HG03103 (cell line): Measurements from ENCODE around the gene WNK3.

Experiments used
- ATAC-seq: cut with Tn5 transposase; IDR thresholded peaks from one replicate; pipeline ENCODE4 v1.9.1; 2021; ENCODE audit warnings: low read depth; ENCODE audit not compliant: unreplicated experiment

The WNK3 gene

DNA sequence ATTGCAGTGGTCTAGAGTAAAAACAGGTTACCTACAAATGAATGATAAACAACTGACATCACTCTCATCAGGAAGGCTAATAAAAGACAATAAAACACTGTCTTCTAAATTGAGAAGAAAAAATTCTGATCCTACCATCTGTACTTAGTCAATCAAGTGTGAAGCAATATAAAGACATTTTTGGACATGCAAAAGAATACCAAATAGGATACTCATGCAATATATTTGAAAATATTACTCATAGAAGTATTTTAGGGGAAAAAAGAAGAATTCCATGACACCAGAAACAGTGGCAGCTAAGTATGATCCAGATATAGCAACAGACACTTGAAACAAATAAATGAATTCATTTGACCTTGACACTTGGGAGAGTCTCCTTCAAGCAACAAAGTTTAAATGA, 111.0 kb downstream of the WNK3 start:
- no peak for ATAC-seq

DNA sequence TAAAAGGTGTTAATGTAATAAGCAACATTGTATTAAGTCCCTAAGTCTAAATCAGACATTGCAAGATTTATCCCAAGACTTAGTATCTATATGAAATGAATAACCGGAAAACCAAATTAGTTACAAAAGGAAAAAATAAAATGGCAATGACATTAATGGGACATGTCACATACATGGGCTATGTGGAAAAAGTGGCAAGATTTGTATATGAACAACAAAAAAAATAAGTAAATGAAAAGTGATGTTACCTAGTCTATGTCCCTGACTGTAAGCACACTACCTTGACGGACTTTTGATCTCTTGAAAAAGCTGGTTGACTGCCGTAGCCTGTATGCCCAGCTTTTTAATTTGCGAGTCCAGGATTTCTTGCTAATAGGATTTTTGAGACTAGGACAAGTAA, 119.3 kb downstream of the WNK3 start:
- no peak for ATAC-seq

- ATAC-seq: no peak
Measured at GRCh38 chrX:54237014-54237413, 120.8 kb downstream of the WNK3 start.

GRCh38 chrX:54230435-54231148, 127.3 kb downstream of the WNK3 start:
- no peak for ATAC-seq

DNA sequence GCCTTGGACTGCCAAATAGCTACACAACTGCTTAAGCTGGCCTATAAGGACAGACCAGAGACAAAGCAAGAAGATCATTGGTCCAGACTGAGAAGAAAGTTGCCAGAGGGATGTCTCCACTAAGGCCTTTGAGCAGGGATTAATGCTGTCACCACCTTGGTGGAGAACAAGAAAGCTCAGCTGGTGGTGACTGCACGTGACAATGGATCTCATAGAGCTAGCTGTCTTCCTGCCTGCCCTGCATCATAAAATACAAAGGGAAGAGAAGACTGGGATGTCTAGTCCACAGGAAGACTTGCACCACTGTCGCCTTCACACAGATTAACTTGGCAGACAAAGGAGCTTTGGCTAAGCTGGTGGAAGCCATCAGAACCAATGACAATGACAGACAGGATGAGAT, 134.3 kb downstream of the WNK3 start:
- no peak for ATAC-seq

GRCh38 chrX:54213603-54214002, 144.2 kb downstream of the WNK3 start:
- no peak for ATAC-seq

GRCh38 chrX:54208531-54208930, 149.3 kb downstream of the WNK3 start:
- no peak for ATAC-seq

- no peak for ATAC-seq
Measured at GRCh38 chrX:54198262-54198661, 159.6 kb downstream of the WNK3 start.

GRCh38 chrX:54194982-54195588, 162.8 kb downstream of the WNK3 start:
- ATAC-seq: no peak

GRCh38 chrX:54193085-54193821, 164.6 kb downstream of the WNK3 start:
- no peak for ATAC-seq

DNA sequence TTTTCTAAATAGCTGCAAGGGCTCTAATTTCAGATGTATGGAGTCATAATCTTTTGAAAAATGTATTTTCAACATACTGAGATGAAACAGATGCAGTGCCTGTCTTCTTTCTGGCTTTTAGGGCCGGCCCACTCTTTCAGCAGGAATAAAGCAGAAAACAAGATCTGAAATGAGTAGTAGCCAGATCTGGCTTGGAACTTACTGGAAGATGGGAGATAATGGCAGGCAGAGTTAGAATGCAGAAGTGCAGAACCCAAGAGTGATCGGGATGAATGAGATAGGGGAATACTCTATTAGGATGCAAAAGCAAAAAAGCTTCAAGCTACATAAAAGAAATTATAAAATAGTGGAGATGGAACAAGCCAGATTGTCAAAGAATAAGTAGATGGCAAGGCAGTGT, 173.4 kb downstream of the WNK3 start:
- no peak for ATAC-seq

DNA sequence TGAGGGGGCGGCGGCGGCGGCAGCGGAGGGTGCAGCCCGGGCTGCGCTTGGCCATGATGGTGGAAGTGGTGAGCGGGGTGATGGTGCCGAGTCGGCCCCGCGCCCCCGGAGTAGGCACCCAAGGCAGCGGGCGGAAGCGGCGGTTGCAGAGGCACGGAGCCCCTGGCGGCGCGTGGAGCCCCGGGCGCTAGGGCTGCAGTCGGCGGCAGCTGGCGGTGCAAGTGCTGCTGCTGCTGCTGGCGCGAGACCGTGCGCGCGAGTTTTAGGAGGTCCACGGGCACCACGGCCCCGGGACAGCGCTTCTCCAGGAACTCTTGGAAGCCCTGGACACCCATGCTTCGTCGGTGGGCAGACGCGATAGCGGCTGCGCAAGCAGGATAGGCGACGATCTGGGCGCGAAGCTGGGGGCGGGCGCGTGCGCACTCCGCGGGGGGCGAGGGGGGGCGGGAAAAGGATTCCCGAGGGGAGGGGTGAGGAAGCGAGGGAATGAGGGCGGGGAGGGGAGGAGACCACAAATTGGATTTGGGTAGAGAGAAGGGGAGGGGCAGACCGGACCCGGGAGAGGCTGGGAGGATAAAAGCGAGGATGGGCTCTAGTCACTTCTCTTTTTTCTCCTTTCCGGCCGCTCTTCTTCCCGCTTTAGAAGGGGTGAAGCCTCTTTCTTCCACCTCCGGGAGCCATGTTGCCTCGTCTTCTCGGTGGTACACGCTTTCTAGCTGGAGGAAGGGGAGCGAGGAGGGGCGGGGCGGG, 174.8 kb downstream of the WNK3 start, which contains the start of gene FAM120C:
TSS of gene FAM120C (minus strand) at position 391 of the 750 bp plus-strand sequence. CDS start at position 335, 56 bp downstream.
- ATAC-seq: peak; percentile 33

DNA sequence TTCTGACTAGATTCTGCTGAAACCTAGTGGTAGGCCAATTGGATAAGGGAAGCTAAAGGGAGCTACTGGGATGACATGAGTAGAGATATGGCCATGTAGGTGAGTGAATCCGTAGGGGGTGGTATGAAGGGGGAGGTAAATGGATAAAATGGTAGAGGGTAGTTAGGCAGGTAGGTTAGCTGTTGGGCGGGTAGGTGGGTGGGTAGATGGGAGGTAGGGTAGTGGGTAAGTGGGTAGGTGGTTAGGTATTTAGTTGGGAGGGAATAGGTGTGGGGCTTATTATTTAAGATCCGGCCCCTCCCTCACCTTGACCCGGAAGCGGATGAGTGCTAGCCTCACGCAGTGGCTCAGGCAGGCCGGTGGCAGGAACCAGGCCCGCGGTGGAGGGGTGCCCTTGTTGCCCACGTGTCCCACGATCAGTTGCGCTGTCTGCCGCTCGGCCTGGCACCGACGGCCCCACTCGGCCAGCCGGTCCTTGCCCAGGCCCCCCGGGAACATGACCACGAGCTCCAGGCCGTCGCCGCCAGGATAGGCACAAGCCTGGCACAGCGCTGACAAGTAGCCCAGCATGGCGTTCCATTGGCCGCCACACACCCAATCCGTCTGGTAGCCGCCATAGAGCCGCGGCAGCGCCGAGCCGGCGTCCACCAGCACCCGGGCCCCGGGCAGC, 175.5 kb downstream of the WNK3 start:
- ATAC-seq: peak; percentile 55

- ATAC-seq: no peak
Measured at GRCh38 chrX:54181202-54181953, 176.5 kb downstream of the WNK3 start.

DNA sequence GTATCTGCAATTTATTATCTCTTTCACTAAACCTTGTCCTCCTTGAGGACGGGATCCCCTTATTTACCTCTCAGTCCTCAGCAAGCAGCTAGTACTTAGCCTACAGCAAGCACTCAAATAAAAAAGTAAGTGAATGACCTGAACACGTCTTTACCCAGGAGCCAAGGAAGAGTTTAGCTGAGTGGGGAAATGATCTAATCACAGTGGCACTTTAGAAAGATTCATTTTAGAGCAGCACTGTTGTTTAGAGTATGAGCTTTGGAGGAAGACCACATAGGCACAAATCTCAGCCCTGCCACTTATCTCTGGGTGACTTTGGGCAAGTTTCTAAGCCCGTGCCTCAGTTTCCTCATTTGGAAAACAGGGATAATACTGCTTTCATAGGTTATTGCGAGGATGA, 177.4 kb downstream of the WNK3 start:
- ATAC-seq: no peak

DNA sequence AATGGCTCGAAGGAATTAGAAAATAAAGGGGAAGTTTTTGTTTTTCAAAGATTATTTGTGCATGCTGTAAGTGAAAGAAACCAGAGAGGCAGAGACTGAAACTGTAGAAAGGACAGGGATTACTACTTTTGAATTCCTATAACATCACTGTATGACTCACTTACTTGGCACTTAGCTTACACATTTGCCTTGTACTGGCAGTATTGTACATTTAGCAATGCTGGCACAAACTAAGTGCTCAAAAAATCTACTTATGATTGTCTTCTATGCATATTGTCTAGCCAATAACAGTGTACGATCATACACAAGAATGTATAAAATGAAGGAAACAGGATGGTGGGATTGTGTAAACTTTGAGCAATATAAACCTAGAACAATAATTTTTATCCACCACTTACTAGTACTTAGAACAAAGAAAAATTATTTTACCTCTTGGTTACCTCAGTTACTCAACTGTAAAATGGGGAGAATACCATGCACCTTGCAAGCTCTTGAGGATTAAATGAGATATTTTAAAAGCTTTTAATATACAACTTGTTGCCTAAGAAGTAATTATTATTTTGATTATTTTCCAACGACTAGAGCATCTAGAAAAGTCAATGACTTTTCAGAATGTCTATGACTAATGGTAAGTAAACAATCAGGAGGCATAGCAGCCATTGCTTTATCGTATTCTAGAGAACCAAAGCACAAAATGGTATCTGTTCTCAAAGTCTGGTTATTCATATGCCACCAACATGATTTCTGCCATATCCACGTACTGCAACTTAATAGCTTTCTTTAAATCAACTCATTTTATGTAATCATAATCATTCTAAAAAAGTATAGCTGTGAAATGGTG, 179.5 kb downstream of the WNK3 start:
- no peak for ATAC-seq

GRCh38 chrX:54177306-54177705, 180.5 kb downstream of the WNK3 start:
- no peak for ATAC-seq

GRCh38 chrX:54173791-54174190, 184.1 kb downstream of the WNK3 start:
- no peak for ATAC-seq

DNA sequence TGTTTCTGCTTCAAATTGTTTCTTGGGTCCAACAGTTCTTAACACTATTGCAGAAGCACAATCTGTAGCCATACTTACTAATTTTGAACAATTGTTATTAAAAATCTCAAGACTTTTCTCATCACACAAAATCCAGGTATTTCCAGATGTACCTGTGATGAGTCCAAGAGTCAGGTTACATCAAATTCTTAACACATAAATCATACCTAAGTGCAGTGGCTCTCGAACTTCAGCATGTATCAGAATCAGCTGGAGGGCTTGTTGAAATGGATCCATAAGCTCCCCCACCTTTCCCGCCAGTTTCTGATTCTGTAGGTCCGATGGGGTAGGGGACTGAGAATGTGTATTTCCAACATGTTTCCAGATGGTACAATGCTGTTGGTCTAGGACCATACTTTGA, 185.4 kb downstream of the WNK3 start:
- no peak for ATAC-seq
